CD4-positive, alpha-beta T cell treated with Interleukin-4 for 1 hour (primary cell): ENCODE data around the gene ISCA2.
"Not testable (repeated sequence)": the region's sequence is repeated elsewhere in the genome, so short reads cannot be mapped to it uniquely, and the experiment has no call there.

Experiments used
- DNase-seq, 2 donors: peaks; one replicate each; pipeline ENCODE4 v3.0.0-alpha.2; 2020 to 2022

Gene ISCA2

GRCh38 chr14:74531467-74531866, 37.9 kb downstream of the ISCA2 start:
- DNase-seq = no peak

GRCh38 chr14:74532246-74532645, 38.7 kb downstream of the ISCA2 start:
- no peak for DNase-seq

GRCh38 chr14:74533576-74533975, 40.0 kb downstream of the ISCA2 start:
- no peak for DNase-seq

- DNase-seq = no peak
These were observed 42.3 kb downstream of the ISCA2 start for GRCh38 chr14:74535756-74536325.

- not testable (repeated sequence) for DNase-seq
These were observed 42.8 kb downstream of the ISCA2 start for GRCh38 chr14:74536336-74536735.

GRCh38 chr14:74538411-74539391, 45.1 kb downstream of the ISCA2 start:
- DNase-seq = no peak

GRCh38 chr14:74539503-74539902, 45.9 kb downstream of the ISCA2 start:
- no peak for DNase-seq

- DNase-seq = no peak
These were observed 47.7 kb downstream of the ISCA2 start for GRCh38 chr14:74541225-74541624.

GRCh38 chr14:74542056-74542685, 48.6 kb downstream of the ISCA2 start:
- DNase-seq = no peak

GRCh38 chr14:74543771-74544438, 50.3 kb downstream of the ISCA2 start:
- no peak for DNase-seq

GRCh38 chr14:74545386-74545785, 51.8 kb downstream of the ISCA2 start:
- DNase-seq = no peak

- DNase-seq = no peak
These were observed 52.9 kb downstream of the ISCA2 start for GRCh38 chr14:74546416-74546815.
